Progenitor cell of endocrine pancreas (in vitro differentiated cells): ENCODE results near the gene IQCK. TPM values are rescaled to one million over a fixed set of nuclear protein-coding genes. Genes with fewer than 3 reads are reported as not detected.

Source experiments
- DNase-seq: peaks from one replicate; pipeline ENCODE4 v3.0.0; 2021; ENCODE audit warnings: low spot score; ENCODE audit not compliant: unreplicated experiment
- H3K27ac Mint-ChIP-seq: 2 replicates; pipeline ENCODE4 v1.8.0; 2021; ENCODE audit warnings: mild to moderate bottlenecking, moderate library complexity, mixed read lengths
- H3K27me3 Mint-ChIP-seq: 2 replicates; pipeline ENCODE4 v1.8.0; 2021; ENCODE audit warnings: mixed read lengths
- H3K36me3 Mint-ChIP-seq: 2 replicates; pipeline ENCODE4 v1.8.0; 2022; ENCODE audit warnings: mixed read lengths; ENCODE audit not compliant: insufficient read depth
- H3K4me1 Mint-ChIP-seq: 2 replicates; pipeline ENCODE4 v1.8.0; 2021; ENCODE audit warnings: low read depth, mixed read lengths
- H3K4me3 Mint-ChIP-seq: 2 replicates; pipeline ENCODE4 v1.8.0; 2021; ENCODE audit warnings: low read depth, mild to moderate bottlenecking, moderate library complexity, mixed read lengths
- H3K9me3 Mint-ChIP-seq: 2 replicates; pipeline ENCODE4 v1.8.0; 2021; ENCODE audit warnings: low read depth, mixed read lengths
- total RNA-seq: library from RNA; stranded (reverse); gene quantifications from 2 replicates; pipeline ENCODE4 v1.2.1, GENCODE V29; 2021
- TF ChIP-seq, protein P1 (sequence below): fragments of 200-600 bp; sonication (generic); IDR thresholded peaks from one replicate; pipeline ENCODE4 v1.5.0; 2021; ENCODE audit warnings: antibody characterized with exemption, mild to moderate bottlenecking; ENCODE audit not compliant: unreplicated experiment

IQCK gene
- total RNA-seq, 1 donor from 2014 or later, result 33.2 TPM

DNA sequence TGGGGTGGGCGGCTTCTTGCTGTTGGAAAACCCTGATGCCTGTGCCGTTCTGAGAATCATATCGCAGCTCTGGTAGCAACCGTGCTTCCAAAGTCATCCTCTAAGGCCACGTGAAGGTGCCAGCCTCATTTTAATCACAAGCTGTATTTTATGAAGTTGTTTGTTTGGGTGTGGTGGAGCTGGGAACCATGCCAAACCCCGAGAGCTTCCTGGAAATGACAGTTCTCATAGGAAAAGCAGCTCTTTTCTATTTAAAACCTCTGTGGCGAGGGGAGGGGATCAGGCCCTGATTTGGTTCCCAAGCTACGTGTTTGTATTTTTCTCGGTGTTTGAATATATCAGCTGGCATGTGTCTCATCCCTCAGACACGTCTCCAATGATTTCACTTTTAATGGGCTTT, 21.7 kb upstream of the IQCK start:
- no peak for DNase-seq
- Mint-ChIP-seq H3K27ac (no peak overlapping the region), H3K9me3 (no peaks in the 10 kb centered on the region), H3K4me3 (no peak overlapping the region), H3K36me3 (peaks cover 28% of the 10 kb centered on the region), H3K27me3 (no peaks in the 10 kb centered on the region), H3K4me1 (peaks cover 5% of the 10 kb centered on the region)
- TF ChIP-seq, protein P1, sequence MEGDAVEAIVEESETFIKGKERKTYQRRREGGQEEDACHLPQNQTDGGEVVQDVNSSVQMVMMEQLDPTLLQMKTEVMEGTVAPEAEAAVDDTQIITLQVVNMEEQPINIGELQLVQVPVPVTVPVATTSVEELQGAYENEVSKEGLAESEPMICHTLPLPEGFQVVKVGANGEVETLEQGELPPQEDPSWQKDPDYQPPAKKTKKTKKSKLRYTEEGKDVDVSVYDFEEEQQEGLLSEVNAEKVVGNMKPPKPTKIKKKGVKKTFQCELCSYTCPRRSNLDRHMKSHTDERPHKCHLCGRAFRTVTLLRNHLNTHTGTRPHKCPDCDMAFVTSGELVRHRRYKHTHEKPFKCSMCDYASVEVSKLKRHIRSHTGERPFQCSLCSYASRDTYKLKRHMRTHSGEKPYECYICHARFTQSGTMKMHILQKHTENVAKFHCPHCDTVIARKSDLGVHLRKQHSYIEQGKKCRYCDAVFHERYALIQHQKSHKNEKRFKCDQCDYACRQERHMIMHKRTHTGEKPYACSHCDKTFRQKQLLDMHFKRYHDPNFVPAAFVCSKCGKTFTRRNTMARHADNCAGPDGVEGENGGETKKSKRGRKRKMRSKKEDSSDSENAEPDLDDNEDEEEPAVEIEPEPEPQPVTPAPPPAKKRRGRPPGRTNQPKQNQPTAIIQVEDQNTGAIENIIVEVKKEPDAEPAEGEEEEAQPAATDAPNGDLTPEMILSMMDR, result no peak

DNA sequence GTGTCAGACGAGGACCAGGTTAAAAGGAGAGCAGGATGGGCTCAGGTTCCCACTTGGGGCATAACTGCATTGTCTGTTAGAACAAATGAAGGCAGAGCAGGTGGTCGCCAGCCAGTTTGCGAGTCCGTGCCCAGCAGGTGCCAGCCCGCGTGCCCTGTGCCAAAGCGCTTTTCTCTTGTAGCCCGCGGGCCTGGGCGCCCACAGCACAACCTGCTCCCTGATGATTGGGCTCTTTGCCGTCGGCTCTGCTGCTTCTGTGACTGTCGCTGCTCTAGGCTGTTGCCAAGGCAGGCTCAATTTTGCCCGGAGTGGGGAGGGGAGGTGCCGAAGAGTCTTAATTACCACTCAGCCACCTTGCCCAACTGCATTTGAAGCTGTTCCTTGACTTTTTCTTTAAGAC, 21.1 kb upstream of the IQCK start:
- Mint-ChIP-seq H3K27ac (no peak overlapping the region), H3K27me3 (no peaks in the 10 kb centered on the region), H3K4me1 (peaks cover 5% of the 10 kb centered on the region), H3K4me3 (no peak overlapping the region), H3K36me3 (peaks cover 29% of the 10 kb centered on the region), H3K9me3 (no peaks in the 10 kb centered on the region)
- no peak for DNase-seq
- TF ChIP-seq, protein P1, result no peak

DNA sequence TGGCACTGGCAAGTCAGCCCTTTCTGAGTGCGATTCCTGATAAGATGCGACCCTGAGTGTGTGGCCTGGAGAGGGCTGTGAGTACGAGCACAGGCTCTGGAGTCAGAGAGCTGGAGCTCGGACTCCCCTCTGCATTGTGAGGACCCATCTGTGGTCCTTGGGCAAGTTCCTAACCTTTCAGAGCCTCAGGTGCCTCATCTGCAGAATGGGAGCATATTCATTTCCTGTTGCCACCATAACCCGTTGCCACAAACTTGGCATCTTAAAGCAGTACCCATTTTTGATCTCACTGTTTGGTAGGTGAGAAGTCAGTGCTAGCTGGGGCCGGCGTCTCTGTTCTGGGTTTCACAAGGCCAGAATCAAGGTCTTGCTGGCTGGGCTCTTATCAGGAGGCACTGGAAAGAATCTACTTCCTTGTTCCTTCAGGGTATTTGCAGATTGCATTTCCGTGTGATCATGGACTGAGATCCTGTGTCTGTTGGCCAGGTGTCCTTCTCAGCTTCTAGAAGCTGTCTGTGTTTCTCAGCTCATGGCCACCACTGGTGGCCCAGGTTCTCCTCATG, 20.2 kb upstream of the IQCK start:
- Mint-ChIP-seq H3K4me1 (peaks cover 5% of the 10 kb centered on the region), H3K27ac (no peak overlapping the region), H3K36me3 (peaks cover 31% of the 10 kb centered on the region), H3K4me3 (no peak overlapping the region), H3K9me3 (no peaks in the 10 kb centered on the region), H3K27me3 (no peaks in the 10 kb centered on the region)
- TF ChIP-seq, protein P1, result no peak
- DNase-seq, result no peak

DNA sequence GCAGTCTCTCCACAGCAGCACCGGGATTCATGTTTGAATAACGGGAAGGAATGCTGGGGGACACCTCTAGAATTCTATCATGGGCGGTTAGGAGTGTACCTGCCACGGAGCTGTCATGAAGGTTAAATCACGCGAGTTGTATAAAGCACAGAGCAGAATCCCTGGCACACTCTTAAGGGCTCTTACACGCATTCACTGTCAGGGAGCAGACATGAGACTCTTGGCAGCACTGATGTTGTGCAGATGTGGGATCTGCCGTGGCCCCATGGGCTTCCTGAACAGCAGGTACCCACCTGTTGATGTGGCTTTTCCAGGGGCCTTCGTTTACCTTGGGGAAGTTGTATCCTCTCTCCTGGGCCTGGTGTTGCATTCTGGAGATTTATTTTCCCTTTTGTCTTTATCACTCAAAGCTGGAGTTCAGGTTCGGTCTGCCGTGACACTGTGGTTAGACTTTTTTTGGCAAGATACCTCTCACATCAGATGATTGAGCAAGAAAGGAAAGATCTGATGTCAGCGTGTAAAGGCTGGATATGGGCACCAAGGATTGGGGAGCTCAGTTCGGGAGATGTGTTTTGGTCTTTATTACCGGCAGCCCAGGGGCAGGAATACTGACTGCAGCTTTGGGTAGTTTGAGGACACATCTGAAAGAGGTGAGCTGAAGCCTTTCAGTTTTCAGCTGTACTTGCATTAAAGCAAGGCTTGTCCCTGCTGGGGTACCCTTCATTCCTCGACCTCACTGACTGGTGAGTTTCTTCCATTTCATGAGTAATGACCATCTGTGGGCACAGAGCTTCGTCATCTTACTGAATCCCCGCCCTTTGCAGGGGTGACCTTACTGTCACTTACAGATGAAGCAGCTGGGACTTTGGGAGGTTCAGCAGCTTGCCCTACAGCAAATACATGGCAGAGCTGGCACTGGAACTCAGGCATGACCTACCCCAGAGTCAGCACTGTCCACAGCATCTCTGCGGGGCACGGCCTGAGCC, 19.3 kb upstream of the IQCK start:
- Mint-ChIP-seq H3K27me3 (no peaks in the 10 kb centered on the region), H3K4me1 (peaks cover 5% of the 10 kb centered on the region), H3K36me3 (peaks cover 33% of the 10 kb centered on the region), H3K27ac (no peak overlapping the region), H3K4me3 (no peak overlapping the region), H3K9me3 (no peaks in the 10 kb centered on the region)
- DNase-seq, result no peak
- TF ChIP-seq, protein P1, result no peak

DNA sequence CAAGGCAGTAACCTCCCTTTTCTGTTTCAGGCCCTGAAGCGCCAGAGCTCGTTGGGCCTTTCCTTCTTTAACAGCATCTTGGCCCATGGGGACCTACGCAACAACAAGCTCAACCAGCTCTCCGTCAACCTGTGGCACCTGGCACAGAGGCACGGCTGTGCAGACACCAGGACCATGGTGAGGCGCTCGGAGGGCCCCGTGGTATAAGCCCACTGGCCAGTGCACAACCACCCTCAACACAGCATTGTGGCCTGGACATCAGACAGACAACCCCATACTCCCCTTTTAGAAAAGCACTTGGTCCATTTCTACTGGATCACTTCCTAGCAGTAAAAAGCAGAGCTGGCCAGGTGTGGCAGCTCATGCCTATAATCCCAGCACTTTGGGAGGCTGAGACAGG, 18.6 kb upstream of the IQCK start:
- no peak for DNase-seq
- Mint-ChIP-seq H3K4me3 (no peak overlapping the region), H3K4me1 (peaks cover 5% of the 10 kb centered on the region), H3K27me3 (no peaks in the 10 kb centered on the region), H3K27ac (no peak overlapping the region), H3K9me3 (no peaks in the 10 kb centered on the region), H3K36me3 (peaks cover 31% of the 10 kb centered on the region)
- TF ChIP-seq, protein P1, result no peak
